Left lung (tissue), 10 donors: ENCODE data around the gene MRPL23. TPM values are rescaled to one million over a fixed set of nuclear protein-coding genes. Genes with fewer than 3 reads are reported as not detected.
A peak's percentile ranks its signal among the peaks of the same experiment; 100 is the strongest.

Experiments
- ATAC-seq: fragments of 200-7000 bp; cut with Tn5 transposase; one replicate; pipeline ENCODE4 v1.9.1; 2020; ENCODE audit warnings: moderate library complexity
- DNase-seq, 4 donors: peaks; one replicate each; pipeline ENCODE4 v3.0.0-alpha.2; 2013 to 2020
- H3K27ac ChIP-seq, 2 donors: fragments of 200-600 bp; sonication (generic) in 1 of 2; one replicate each; pipeline versions ENCODE4 v1.5.0 to v1.8.0; 2020 to 2021
- H3K27me3 ChIP-seq, 2 donors: fragments of 200-600 bp; sonication (generic) in 1 of 2; one replicate each; pipeline versions ENCODE4 v1.5.0 to v1.8.0; 2020 to 2021
- H3K36me3 ChIP-seq, 2 donors: fragments of 200-600 bp; sonication (generic) in 1 of 2; one replicate each; pipeline versions ENCODE4 v1.5.0 to v1.8.0; 2020 to 2021
- H3K4me1 ChIP-seq, 2 donors: fragments of 200-600 bp; one replicate each; pipeline ENCODE4 v1.8.0; 2021
- H3K4me3 ChIP-seq, 2 donors: fragments of 200-600 bp; sonication (generic) in 1 of 2; one replicate each; pipeline versions ENCODE4 v1.5.0 to v1.8.0; 2020 to 2021; ENCODE audit warnings: mild to moderate bottlenecking in 1 of 2
- H3K9me3 ChIP-seq, 2 donors: fragments of 200-600 bp; sonication (generic) in 1 of 2; one replicate each; pipeline versions ENCODE4 v1.5.0 to v1.8.0; 2020 to 2021
- CTCF ChIP-seq, 2 donors: fragments of 200-600 bp; sonication (generic) in 1 of 2; IDR thresholded peaks; one replicate each; pipeline versions ENCODE4 v1.5.0 to v1.8.0; 2021; ENCODE audit warnings: antibody characterized with exemption in 2 of 2
- intact Hi-C, 2 donors: fragments of 100-400 bp; cut with DNase I; formaldehyde crosslinking; loops; one replicate each; pipeline versions ENCODE4 v1.11.2 to v1.14.2; 2022
- polyA plus RNA-seq, 6 donors: library from polyadenylated mRNA; unstranded; fragments of 120-200 nt; gene quantifications; one replicate each; pipeline ENCODE4 v1.2.1, GENCODE V29; 2013; ENCODE audit not compliant: insufficient read length in 6 of 6
- total RNA-seq, 2 donors: library from RNA; stranded (reverse); fragmentation: NEBNext Ultra II Directional; extraction: Animal tissue kit (Norgen Biotek cat#: 25700); gene quantifications; one replicate each; pipeline ENCODE4 v1.2.1, GENCODE V29; 2021
- donor health status: DM: no; HTN: yes; CAD: no.
- donor health status: DM: no; HTN: no; CAD: no.

The MRPL23 gene
- total and polyA plus RNA-seq, 8 donors, result 35.1 to 71.6 (median 48.6) TPM

GRCh38 chr11:1943576-1943975 is 3.6 kb upstream of the MRPL23 start:
- ATAC-seq, result no peak
- DNase-seq, result peak in 2 of 4 donors; percentile 17 to 38
- no peaks in the 10 kb centered on the region for H3K36me3 ChIP-seq
- intact Hi-C loops, result loop anchor here in 1 of 2 donors (5.0 kb wide), 1 partner anchor 46 kb away; no protein-coding TSS in a partner anchor
- H3K4me1 ChIP-seq, result peaks cover 4 to 6% of the 10 kb centered on the region in 2 donors
- no peaks in the 10 kb centered on the region for H3K9me3 ChIP-seq
- H3K4me3 ChIP-seq, result no peak overlapping the region
- no peak overlapping the region for H3K27ac ChIP-seq
- no peak for TF ChIP-seq CTCF (IDR thresholded peaks at IDR 0.05)
- H3K27me3 ChIP-seq, result peaks cover 0 to 7% of the 10 kb centered on the region in 2 donors

DNA sequence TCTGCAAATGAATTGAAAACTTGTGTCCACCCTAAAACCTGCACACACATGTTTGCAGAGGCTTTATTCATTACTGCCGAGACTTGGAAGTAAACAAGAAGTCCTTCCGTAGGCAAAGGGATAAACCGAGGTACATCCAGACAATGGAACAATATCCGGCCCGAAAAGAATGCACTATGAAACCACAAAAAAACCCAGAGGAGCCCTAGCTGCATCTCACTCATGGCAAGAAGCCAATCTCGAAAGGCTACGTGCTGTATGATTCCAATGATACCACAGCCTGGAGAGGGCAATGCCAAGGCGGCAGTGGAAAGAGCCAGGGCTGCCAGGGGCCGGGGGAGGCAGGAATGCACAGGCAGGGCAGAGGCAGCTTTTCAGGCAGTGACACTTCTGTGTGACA is 3.2 kb upstream of the MRPL23 start:
- H3K36me3 ChIP-seq, result no peaks in the 10 kb centered on the region
- DNase-seq (peak in 2 of 4 donors; percentile 25 to 47), ATAC-seq (no peak)
- H3K27me3 ChIP-seq, result peaks cover 0 to 3% of the 10 kb centered on the region in 2 donors
- TF ChIP-seq CTCF (IDR thresholded peaks at IDR 0.05), result no peak
- H3K4me3 ChIP-seq, result no peak overlapping the region
- no peak overlapping the region for H3K27ac ChIP-seq
- peaks cover 2 to 3% of the 10 kb centered on the region in 2 donors for H3K4me1 ChIP-seq
- H3K9me3 ChIP-seq, result no peaks in the 10 kb centered on the region
- intact Hi-C loops, result loop anchor here in 1 of 2 donors (5.0 kb wide), 1 partner anchor 47 kb away; no protein-coding TSS in a partner anchor

- no peaks in the 10 kb centered on the region for H3K36me3 ChIP-seq
- no peaks in the 10 kb centered on the region for H3K4me1 ChIP-seq
- no peak for TF ChIP-seq CTCF (IDR thresholded peaks at IDR 0.05)
- DNase-seq, result no peak
- ATAC-seq, result peak; percentile 38
- no peaks in the 10 kb centered on the region for H3K27me3 ChIP-seq
- H3K9me3 ChIP-seq, result no peaks in the 10 kb centered on the region
- intact Hi-C loops, result no loop called here
- no peak overlapping the region for H3K27ac ChIP-seq
- H3K4me3 ChIP-seq, result no peak overlapping the region
Measured at GRCh38 chr11:1947592-1948237, 583 bp downstream of the MRPL23 start.

DNA sequence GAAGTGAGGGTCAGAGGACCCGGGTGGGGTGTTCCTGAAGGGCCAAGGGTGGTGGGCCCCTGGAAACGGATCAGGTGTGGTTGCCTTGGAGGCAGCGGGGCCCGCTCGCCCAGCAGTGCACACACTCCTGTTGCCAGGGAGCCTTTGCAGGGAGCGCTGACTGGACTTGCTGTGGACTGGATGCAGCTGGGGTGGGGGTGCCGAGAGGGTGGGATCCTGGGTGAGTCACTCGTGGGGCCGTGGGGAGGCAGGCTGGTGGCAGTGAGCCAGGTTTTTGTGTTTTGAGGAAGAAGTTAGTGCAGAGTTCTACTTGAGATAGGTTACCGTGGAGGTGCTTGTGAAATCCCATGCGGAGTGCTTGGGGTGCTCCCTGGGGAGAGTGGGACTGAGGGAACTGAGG is 1.3 kb downstream of the MRPL23 start:
- Histone ChIP-seq H3K27me3 (no peaks in the 10 kb centered on the region), H3K4me3 (no peak overlapping the region), H3K27ac (no peak overlapping the region), H3K9me3 (no peaks in the 10 kb centered on the region), H3K4me1 (no peaks in the 10 kb centered on the region), H3K36me3 (no peaks in the 10 kb centered on the region)
- intact Hi-C loops, result no loop called here
- no peak for DNase-seq
- TF ChIP-seq CTCF (IDR thresholded peaks at IDR 0.05), result no peak
- peak; percentile 28 for ATAC-seq

GRCh38 chr11:1949302-1949701 is 2.2 kb downstream of the MRPL23 start:
- ATAC-seq (no peak), DNase-seq (no peak)
- Histone ChIP-seq H3K4me1 (no peaks in the 10 kb centered on the region), H3K4me3 (no peak overlapping the region), H3K36me3 (no peaks in the 10 kb centered on the region), H3K27ac (no peak overlapping the region), H3K9me3 (no peaks in the 10 kb centered on the region), H3K27me3 (no peaks in the 10 kb centered on the region)
- intact Hi-C loops, result no loop called here
- no peak for TF ChIP-seq CTCF (IDR thresholded peaks at IDR 0.05)
